GM06990 (cell line): ENCODE results near the gene SVBP.

Experiments used
- DNase-seq: peaks from one replicate; pipeline ENCODE4 v3.0.0-alpha.2; 2011; ENCODE audit not compliant: insufficient read length; ENCODE audit errors: extremely low read depth
- H3K27me3 ChIP-seq: replicated peaks from 2 replicates; pipeline ENCODE4 v1.6.0; 2011; ENCODE audit warnings: low read length; ENCODE audit not compliant: control insufficient read depth, insufficient read depth
- H3K36me3 ChIP-seq: 2 replicates; pipeline ENCODE4 v1.5.1; 2011; ENCODE audit warnings: low read length; ENCODE audit not compliant: control insufficient read depth, insufficient read depth
- H3K4me3 ChIP-seq: replicated peaks from 2 replicates; pipeline ENCODE4 v1.5.1; 2011; ENCODE audit warnings: low read depth, mild to moderate bottlenecking, control low read depth, low read length
- TF ChIP-seq, protein P1 (sequence below): IDR thresholded peaks from 2 replicates; pipeline ENCODE4 v1.5.1; 2011; ENCODE audit warnings: low read length, control low read depth, mild to moderate bottlenecking, inconsistent platforms; ENCODE audit not compliant: insufficient read depth, poor library complexity, severe bottlenecking

SVBP gene

GRCh38 chr1:42788021-42788420 is 29.2 kb downstream of the SVBP start:
- Histone ChIP-seq H3K4me3 (no peak overlapping the region), H3K36me3 (no peaks in the 10 kb centered on the region), H3K27me3 (no peaks in the 10 kb centered on the region)
- TF ChIP-seq, protein P1, sequence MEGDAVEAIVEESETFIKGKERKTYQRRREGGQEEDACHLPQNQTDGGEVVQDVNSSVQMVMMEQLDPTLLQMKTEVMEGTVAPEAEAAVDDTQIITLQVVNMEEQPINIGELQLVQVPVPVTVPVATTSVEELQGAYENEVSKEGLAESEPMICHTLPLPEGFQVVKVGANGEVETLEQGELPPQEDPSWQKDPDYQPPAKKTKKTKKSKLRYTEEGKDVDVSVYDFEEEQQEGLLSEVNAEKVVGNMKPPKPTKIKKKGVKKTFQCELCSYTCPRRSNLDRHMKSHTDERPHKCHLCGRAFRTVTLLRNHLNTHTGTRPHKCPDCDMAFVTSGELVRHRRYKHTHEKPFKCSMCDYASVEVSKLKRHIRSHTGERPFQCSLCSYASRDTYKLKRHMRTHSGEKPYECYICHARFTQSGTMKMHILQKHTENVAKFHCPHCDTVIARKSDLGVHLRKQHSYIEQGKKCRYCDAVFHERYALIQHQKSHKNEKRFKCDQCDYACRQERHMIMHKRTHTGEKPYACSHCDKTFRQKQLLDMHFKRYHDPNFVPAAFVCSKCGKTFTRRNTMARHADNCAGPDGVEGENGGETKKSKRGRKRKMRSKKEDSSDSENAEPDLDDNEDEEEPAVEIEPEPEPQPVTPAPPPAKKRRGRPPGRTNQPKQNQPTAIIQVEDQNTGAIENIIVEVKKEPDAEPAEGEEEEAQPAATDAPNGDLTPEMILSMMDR = no peak
- DNase-seq = no peak

- peaks cover 2% of the 10 kb centered on the region for H3K36me3 ChIP-seq
- no peak for DNase-seq
- TF ChIP-seq, protein P1 = no peak
- H3K27me3 ChIP-seq = no peaks in the 10 kb centered on the region
- H3K4me3 ChIP-seq = no peak overlapping the region
Measured at GRCh38 chr1:42786097-42786496, 31.1 kb downstream of the SVBP start.

DNA sequence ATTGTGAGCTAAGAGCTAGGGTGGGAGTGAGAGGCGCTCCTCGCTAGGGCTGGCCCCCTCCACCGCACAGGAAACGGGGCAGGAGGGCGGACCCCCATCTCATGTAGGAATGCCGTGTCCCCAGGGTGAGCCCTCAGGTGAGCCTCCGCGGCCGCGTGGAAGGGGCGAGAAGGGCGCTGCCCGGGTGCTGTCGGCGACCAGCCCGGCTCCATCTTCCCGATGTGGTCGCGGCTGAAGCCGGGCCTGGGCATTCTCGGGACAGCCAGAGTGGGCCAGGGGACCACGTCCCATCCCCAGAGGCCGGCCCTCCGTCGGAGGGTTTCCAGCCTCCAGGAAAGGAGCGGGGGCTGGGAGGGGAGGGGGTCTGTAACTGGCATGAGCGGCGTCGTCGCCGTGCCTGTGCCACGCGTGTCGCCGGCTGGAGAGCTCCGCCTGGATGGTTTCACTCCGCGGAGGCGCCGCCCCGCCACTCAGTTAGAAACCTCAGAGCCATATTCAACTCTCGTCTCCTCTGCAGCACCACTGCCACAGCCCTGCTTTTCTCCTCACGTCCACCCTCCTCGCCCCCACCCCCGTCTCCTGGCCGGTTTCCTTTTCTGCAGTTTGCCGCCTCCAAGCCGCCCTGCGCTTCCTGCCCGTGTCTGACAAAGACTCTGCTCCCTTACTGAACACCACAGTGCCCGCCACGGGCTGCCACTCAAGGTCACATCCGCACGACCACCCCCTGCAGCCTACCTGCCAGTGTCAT is 32.1 kb downstream of the SVBP start, which contains the start of gene TMEM269:
TMEM269 (plus strand) TSS at position 46 of the 748 bp plus-strand sequence. CDS start 4,903 bp downstream, outside the sequence.
- TF ChIP-seq, protein P1 = no peak
- Histone ChIP-seq H3K4me3 (no peak within 1 kb of the TSS), H3K36me3 (peaks cover 4% of the 10 kb centered on the region), H3K27me3 (no peaks in the 10 kb centered on the region)
- no peak for DNase-seq

DNA sequence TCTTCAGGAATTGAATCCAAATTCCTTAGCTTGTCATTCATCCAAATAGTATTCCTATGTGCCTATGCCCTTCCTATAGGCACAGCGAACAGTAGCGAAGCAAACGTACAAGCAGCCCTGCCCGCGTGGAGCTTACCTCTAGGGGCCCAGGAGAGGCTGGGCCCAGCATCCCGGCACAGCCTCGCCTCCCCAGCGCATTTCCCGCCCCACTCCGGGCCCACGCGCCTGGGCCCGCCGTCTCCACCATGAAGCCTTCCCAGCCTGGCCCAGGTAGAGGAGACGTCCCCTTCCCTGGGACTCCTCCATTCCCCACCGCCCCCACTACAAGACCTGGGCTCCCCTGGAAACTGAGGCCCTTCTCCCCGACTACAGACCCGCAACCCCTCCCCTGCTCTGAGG is 32.7 kb downstream of the SVBP start:
- DNase-seq = no peak
- H3K4me3 ChIP-seq = no peak overlapping the region

DNA sequence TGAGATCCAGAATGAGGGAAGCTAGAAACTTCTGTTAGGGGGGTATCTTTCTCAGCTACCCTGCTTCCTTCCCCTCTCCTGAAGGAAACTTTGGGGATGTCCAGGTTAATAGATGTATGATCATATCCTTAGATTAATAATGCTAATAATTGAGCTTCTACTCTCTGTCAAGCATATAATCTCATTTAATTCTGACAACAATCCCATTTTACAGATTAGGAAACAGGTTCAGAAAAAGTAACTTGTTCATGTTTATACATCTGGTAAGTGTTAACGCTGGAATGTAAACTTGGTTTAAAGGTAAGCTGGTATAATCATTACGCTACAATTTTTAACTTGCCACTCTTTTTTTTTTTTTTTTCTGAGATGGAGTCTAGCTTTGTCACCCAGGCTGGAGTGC is 34.1 kb downstream of the SVBP start:
- DNase-seq = no peak
- no peaks in the 10 kb centered on the region for H3K27me3 ChIP-seq
- H3K4me3 ChIP-seq = no peak overlapping the region
- peaks cover 4% of the 10 kb centered on the region for H3K36me3 ChIP-seq
- TF ChIP-seq, protein P1 = no peak

More for the DNA sequence above, 32.7 kb downstream of the SVBP start:
- Histone ChIP-seq H3K27me3 (no peaks in the 10 kb centered on the region), H3K36me3 (peaks cover 4% of the 10 kb centered on the region)
- TF ChIP-seq, protein P1 = no peak
